Smooth muscle cell of the brain vasculature (primary cell): ENCODE results near the gene GALNT2.

Experiments
- DNase-seq: peaks from one replicate; pipeline ENCODE4 v3.0.0-alpha.2; 2012; ENCODE audit warnings: low read depth, low spot score

The GALNT2 gene

DNA sequence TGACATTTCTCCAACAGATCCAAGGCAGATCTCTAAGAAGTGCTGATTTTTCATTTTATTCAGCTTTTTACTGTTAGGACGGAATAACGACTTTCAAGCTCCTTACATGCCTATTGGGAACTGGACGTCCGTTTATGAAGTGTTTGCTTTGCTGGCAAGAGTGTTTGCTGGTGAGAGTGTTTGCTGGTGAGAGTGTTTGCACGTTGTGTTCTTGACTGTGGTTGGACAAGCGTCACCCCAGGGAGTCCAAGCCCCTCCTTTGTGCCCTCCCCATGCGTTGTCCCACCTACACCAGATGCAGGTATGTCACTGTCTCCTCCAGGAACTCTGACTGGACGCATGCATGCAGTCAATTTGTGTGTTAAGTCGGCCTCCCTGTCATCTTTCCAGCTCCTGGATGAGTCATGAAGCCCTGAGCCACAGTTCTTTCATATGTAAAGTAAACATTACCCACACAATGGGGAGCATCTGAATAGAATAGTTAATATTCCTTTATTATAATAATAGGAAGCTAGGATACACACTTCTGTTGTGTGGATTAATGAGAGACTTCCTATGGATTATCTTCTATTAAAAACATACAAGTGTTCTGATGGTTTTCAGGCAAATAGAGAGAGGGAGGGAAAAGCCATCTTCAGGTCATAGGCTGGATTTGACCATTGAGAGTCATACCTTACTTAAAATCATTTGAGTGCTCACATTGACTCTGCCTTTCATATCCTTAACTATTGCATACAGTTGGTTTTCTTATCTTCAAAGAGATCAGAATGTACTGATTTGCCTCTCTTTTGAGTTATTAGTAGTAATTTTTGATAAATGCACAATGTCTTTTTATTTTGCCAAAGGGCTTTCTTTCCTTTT is 119.2 kb downstream of the GALNT2 start:
- peak; percentile 70 for DNase-seq

DNA sequence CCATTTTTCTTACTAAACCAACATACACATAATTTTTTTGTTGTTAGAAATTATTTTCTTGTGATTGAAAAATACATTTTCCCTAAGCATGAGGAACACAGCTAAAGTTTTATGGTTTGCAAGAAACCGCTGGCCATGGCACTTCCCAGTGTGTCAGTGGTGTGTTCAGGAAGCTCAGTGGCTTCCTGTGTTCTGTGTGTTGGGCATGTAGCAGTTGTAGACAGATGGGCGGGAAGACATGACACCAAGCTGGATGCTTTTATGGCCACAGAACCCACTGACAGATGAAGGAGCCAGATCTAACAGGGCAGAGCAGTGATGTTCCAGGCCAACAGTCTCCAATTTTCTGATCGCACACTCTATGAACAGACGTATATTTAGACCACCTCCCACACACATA is 119.8 kb downstream of the GALNT2 start:
- no peak for DNase-seq

DNA sequence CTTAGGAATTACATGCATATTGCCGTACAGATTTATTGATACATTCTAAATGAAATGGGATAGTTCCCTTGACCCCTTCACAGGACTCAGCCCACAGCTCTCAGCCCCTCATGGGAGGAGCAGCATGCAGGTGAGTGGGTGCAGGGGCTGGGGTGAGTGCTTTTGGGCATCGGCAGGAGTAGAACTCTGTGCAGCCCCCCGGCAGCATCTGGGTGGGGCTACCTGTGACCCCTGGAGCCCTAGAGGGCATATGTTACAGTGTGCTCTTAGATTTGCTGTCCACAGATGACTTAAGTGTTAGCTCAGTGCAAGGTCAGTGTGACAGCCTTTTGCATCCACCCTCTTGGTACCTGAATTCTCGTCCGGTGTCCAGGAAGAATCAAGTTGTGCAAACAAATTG is 120.3 kb downstream of the GALNT2 start:
- DNase-seq = no peak

DNA sequence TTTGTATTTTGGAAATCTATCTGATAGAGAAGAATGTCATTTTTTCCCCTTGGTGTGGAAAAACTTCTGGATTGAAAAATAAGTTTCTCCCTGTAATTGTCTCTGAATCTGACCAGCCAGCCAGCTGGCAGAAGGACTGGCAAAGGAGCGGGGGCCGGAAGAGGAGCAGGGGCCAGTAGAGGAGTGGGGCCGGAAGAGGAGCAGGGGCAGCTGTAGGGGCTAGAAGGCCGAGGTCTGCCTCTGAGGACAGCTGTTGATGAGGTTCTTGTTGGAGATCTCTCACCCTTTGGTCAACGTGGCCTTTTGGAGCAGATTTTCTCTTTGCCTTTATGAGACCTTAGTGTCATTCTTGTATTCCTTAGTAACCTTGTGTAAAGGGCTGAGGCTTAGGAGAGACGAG is 121.8 kb downstream of the GALNT2 start:
- no peak for DNase-seq

DNA sequence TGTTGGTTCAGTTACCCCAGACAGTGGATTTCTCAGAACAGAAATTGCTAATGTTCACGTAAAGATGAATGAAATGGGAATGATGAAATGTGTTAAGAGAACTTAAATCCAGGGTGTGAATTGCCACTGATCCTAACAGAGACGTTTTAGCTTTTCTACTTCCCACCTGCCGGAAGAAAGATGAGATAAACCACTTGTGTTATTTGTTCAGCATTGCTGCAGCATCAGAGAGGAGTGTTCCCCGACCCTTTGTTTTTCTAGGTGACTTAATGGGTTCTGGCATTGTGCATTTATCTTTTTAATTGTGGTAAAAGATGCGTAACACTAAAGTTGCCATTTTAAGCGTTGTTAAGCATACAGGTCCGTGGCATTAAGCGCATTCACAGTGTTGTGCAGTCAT is 122.3 kb downstream of the GALNT2 start:
- DNase-seq = no peak

DNA sequence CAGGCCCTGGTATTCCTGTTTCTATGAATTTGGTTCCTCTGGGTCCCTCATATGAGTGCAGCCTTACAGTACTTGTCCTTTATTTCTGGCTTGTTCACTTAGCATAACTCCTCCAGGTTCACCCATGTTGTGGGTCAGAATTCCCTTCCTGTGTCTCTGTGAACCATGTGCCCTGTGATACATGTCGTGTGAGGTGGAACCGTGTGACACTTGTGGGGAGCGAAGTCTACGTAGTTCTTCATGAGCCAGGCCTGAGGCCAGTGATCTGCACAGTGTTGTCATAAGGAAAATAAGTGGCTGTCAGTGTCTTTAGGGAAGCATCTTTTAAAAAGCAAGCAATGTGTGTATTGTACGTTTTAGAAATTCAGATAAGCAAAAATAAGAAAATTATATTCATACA is 122.8 kb downstream of the GALNT2 start:
- no peak for DNase-seq

DNA sequence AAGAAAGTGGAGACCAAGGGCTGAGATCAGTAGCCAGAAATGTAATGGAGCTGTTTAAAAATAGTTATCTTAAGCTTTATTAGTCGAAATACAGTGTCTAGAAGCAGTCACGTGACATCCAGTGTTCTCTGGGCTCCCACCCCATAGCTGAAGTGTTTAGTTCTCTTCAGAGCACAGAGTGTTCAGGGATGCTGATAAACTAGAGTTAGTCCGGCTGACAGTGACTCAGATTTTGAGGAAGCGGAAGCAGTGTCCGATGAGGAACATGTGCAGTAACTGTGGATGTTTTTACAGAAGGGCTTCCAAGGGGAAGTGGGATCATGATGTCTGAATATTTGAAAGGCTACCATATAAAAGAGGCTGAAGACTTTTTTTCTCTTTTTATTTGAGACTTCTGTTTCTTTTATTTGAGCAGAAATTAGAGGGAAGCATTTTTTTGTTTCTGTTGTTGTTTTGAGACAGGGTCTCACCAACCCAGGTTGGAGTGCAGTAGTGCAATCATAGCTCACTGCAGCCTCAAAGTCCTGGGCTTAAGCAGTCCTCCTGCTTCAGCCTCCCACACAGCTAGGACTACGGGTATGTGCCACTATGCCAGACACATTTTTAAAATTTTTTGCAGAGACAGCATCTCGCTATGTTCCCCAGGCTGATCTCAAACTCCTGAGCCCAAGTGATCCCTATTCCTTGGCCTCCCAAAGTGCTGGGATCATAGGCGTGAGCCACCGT is 124.2 kb downstream of the GALNT2 start:
- no peak for DNase-seq

DNA sequence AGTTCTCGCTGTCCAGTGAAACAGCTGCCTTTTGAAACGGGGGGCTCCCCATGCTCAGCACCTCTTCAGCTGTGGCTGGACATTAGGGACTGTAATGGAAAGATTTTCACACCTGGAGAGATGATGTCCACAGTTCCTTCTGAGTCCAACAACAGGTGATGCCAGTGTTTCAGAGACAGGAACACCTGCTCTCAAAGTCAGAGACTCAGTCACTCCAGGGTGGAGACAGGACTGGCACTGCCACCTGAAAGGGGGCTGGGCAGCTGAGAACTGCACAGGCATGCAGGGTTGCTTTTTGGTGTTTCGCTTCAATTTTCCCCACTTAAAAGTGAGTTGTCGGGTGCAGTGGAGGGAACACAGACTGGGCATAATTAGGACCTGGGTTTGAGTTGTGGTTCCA is 124.8 kb downstream of the GALNT2 start:
- no peak for DNase-seq

DNA sequence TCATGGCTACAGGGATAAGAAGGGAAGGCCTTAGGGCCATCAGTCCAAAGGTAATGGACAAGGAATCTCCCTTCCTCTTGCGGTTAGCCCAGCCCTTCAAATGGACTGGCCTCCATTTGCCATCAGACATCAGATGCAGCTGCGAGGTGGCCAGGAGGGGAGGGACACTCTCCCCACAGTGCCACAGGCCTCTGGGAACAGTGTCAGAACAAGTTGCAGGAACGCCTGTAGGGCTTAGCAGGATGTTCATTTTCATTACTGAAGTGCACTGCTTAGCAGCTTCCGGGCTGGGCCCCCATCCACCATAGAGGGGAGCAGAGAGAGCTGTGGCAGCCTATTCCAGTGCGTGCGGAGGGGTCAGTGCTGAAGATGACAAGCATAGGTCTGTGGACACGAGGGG is 127.5 kb downstream of the GALNT2 start:
- no peak for DNase-seq

DNA sequence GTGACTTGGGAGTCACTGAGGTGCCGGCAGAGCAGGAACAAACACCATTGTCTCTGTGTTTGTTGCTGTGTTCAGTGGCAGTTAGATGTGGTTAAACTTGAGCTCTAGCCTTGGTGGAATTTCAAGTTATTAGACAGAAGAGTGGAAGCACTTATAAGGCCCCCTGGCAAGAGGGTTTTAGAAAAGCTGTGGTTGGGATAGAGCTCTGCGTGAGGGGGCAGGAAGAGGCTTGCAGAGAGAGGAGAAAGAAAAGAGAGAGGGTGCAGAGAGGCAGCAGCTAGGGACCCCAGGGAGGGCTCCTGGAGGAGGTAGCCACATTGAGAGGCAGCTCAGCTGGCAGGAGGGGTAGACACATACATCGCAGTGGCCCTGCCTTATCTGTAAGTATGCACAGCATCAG is 128.2 kb downstream of the GALNT2 start:
- no peak for DNase-seq

DNA sequence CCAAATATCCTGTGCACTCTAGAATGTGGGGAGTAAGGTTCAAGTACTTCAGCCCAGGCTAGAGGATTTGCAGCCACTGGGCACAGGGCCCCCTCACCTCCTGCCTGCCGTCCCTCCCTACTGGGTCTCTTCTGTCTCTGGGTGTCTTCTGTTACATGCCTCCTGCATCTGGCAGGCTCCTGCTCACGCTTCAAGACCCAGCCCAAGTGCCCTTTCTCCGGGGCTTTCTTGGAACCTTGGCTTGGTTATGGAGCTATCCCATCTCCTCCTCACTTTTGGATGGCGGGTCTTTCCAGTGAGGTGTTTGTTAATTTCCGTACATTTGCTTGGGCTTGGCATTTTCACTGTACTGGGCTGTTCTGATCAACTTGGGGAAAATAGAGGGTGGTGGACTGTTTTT is 129.0 kb downstream of the GALNT2 start:
- no peak for DNase-seq

DNA sequence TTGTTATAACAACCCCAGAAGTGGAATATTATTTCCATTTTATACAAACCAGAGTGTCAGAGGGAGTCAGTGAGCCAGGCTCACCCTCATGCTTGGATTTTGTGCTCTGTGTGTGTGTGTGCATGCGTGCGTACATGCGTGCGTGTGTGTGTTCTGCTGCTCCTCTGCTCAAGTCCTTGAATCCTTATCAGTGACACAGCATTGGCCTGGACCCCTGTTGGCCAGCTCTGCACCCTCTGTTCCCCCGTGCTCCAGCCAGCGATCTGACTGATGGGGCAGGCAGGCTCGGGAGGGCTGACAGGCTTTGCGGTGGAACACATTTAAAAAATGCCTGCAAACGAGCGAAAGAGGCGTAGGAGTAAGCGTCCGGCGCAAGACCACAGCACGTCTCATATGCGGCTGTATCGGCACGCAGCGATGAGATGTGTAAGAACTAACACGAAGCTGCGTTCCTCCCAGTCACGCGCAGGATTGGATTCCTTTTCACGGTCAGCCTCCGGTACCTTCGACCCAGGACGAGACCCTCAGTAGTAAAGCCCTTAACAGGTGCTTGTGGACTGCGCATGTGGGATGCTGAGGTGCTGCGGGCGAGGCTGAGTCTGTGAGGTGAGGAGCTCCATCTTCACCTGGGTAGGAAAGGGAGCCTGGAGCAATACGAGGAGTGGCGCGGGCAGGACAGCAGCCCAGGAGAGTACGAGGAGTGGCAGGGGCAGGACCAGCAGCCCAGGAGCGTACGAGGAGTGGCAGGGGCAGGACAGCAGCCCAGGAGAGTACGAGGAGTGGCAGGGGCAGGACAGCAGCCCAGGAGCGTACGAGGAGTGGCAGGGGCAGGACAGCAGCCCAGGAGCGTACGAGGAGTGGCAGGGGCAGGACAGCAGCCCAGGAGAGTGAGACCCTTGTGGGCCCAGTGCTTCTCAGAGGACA is 130.9 kb downstream of the GALNT2 start:
- DNase-seq = no peak

DNA sequence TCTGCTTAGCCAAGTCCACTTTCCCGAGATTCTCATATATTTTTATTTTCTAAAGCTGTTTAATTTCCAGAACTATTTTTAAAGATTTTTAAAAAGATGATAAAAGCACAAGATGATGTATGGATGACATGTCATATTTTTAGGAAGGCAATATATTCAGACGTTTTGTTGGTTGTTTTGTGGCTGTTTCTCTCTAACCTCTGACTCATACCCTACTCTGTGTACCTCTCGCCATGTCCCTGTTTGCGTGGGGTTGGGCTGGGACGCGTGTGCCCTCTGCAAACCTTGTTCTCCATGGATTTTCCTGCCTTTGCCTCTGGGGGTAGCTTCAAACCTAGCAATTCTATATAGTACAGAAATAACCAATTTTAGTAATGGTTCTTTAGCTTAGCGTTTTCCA is 132.0 kb downstream of the GALNT2 start:
- DNase-seq = no peak

DNA sequence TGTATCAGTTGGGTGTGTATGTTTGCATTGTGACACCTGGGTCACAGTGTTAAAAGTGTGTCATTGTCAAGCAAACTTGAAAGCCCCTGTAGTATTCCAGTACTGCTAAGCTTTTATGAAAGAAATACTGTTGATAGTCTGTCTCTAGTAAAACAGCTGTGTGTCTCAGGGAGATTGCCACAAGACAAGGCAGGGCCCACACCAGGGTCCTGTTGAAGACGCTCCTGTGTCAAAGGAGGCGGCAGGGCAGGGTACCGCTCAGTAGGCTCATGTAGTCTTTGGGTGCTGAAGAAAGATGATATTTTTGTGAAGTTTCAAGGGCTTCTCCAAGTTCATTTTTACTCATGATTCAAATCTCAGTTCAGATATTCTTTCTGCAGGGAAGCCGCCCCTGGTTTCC is 132.5 kb downstream of the GALNT2 start:
- no peak for DNase-seq

DNA sequence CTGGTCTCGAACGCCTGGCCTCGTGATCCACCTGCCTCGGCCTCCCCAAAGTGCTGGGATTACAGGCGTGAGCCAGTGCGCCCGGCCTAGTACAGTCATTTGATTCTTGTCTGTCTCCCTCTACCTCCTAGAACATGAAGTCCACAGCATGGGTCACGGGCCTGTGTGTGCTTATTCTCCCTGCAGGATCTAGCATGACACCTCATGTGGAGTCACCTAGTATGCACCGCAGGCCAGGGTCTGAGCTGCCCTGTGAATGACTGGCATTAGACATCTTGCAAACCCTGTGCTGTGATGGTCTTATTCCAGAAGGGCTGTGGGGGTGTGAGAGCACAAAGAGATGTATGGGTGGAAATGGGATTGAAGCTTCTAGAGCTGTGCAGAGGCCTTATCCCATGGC is 133.2 kb downstream of the GALNT2 start:
- DNase-seq = no peak

DNA sequence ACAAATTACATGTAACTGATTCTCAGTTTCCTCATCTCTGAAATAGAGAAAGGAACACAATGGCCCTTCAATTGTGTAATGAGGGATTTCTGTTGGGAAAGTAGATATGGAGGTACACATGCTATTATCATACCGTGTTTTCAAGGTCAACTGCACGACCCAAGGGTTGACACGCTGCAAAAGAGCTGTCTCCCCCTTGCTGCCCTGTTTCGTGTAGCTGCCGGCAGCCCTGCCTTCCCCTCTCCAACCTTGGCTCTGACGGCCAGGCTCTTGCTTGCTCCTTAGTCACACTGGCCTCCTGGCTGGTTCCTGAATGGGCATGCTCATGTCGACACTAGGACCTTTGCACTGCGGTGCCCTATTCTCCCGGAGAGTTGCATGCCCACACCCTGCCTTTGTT is 134.4 kb downstream of the GALNT2 start:
- DNase-seq = no peak

DNA sequence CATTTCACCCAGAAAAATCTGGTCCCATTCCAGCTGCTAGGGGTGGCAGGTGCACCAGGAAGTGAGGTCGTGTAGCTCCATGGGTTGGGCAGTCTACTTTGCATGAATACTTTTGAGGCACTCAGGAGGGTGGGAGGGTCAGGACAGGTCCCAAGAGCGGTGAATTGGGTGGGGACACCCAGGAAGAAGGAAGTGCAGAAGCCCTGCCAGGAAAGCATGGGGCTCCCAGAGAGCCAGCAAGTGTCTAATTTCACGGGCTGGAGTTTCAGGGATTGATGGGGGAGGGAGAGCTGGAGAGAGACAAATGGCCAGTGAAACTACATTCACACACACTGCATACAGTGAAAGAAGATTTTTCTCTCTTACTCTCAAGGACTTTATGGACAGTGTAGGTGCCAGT is 137.8 kb downstream of the GALNT2 start:
- no peak for DNase-seq

DNA sequence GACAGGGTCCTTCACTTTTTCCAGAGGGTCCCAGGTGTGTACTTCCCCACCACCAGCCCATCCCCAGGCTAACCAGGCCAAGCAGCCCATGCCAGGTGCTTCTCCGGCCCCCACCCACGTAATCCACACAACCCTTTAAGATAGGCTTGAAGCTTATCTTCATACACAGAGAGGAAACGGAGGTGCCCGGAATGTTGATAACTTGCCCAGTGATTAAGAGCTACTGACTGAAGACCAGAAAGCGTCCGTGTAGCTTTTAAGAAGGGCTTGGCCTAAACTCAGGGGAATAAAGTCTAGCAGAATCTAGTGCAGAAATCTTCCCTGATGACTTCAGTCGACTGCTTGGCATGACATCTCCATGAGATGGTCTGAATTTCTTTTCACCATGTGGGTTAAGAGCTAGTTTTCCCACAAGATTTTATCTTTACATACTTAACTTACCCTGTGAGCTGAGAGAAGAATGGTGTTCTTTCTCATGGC is 138.7 kb downstream of the GALNT2 start:
- no peak for DNase-seq

DNA sequence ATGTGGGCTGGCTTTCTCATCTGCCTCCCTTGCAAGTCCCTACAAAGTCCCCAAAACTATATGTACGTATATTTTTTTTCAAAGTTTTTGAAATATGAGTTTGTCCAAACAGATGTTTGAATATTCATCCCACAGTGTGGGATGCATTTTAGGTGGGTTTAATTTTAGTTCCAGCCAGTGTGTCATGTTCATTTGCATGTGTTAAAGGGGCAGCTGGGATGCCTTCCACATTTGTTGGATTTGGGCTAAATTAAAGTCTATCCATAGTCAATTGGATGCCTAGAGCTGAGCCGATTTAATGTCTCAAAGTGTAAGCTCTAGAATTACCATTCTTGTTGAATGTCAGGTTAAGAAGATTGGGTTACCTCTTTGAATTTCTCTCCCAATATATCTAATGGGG is 139.2 kb downstream of the GALNT2 start:
- no peak for DNase-seq

DNA sequence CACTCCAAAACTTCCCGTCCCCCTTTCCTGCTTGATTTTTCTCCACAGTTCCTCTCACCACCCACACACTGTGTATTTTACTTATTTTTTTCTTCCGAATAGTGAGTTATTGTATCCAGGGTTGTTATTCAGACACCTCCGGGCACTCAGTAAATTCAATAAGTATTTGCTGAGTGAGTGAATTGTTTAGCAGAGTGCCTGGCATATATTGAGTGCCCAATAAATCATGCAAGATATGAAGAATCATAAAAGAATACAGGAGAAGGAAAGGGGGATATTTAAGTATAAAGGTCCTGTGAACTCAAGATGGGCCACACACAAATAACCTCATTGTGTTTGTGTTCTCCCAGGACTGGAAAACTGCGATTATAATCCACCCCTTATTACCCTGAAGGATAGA is 139.9 kb downstream of the GALNT2 start:
- DNase-seq = no peak

DNA sequence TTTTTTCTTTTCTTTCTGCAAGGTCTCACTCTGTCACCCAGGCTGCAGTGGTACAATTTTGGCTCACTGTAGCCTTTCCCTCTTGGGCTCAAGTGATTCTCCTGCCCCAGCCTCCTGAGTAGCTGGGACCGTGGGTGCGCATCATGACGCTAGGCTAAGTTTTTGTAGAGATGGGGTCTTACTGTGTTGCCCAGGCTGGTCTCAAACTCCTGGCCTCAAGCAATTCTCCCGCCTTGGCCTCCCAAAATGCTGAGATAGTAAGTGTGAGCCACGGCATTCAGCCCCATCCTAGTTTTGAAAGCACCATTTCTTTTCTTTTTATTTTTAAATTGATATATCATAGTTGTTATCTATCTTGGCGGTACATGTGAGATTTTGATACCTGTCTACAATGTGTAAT is 140.6 kb downstream of the GALNT2 start:
- no peak for DNase-seq

DNA sequence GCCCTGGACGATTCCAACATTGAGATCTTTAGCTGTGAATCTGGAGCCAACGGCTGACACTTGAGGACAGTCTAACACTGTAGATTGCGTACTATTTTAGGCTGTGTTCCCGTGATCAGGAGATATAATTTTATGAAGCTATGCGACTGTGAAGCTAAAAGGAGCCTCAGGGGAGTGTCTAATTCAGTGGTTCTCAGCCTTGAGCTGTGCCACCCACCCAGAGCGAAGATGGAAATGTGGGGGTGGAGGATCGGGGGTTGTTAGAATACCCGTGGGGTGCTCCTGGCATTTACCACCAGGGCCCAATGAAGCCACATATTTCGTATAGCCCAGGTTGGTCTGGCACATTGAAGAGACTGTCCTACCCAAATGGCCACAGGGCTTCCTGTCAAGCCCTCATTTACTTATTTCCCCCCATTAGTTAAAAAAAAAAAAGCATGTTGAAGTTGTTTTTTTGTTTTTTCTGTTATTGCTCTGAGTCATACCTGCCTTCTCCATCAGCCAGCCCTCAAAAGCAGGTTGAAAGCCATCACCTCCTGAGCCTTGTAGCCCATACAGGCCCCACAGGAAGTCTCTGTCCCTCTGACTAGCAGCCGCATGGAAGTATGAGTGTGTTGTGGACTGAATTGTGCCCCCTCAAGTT is 141.7 kb downstream of the GALNT2 start:
- DNase-seq = no peak
